MM.1S (cell line): ENCODE measurements around the gene CASTOR2.

Experiments used
- DNase-seq: peaks from one replicate; pipeline ENCODE4 v3.0.0-alpha.2; 2015
- H2AFZ ChIP-seq: fragments of 300-600 bp; sonication (generic); 2 replicates; pipeline ENCODE4 v1.6.0; 2016; ENCODE audit warnings: antibody characterized with exemption, low read length
- H3F3A ChIP-seq: fragments of 300-600 bp; sonication (generic); 2 replicates; pipeline ENCODE4 v1.6.1; 2016; ENCODE audit warnings: mild to moderate bottlenecking, antibody characterized with exemption, low read length, moderate library complexity, mixed read lengths; ENCODE audit not compliant: insufficient read depth
- H3K27ac ChIP-seq: fragments of 300-600 bp; sonication (generic); 2 replicates; pipeline ENCODE4 v1.5.1; 2016; ENCODE audit warnings: mild to moderate bottlenecking, low read length
- H3K27me3 ChIP-seq: fragments of 300-600 bp; sonication (generic); replicated peaks from 2 replicates; pipeline ENCODE4 v1.6.0; 2016; ENCODE audit warnings: low read length; ENCODE audit not compliant: insufficient read depth
- H3K36me3 ChIP-seq: fragments of 300-600 bp; sonication (generic); replicated peaks from 2 replicates; pipeline ENCODE4 v1.6.1; 2016; ENCODE audit warnings: mild to moderate bottlenecking, low read length, mixed read lengths; ENCODE audit not compliant: insufficient read depth
- H3K4me1 ChIP-seq: fragments of 300-600 bp; sonication (generic); 2 replicates; pipeline ENCODE4 v1.6.1; 2016; ENCODE audit warnings: low read length, mixed read lengths
- H3K4me2 ChIP-seq: fragments of 300-600 bp; sonication (generic); 2 replicates; pipeline ENCODE4 v1.6.0; 2016; ENCODE audit warnings: low read depth, low read length
- H3K4me3 ChIP-seq: fragments of 300-600 bp; sonication (generic); 2 replicates; pipeline ENCODE4 v1.5.1; 2016; ENCODE audit warnings: low read length, mixed read lengths
- H3K79me2 ChIP-seq: fragments of 300-600 bp; sonication (generic); 2 replicates; pipeline ENCODE4 v1.6.1; 2016; ENCODE audit warnings: mixed run types, low read length, mixed read lengths
- H3K9ac ChIP-seq: fragments of 300-600 bp; sonication (generic); 2 replicates; pipeline ENCODE4 v1.6.1; 2016; ENCODE audit warnings: low read length, mixed read lengths
- H3K9me2 ChIP-seq: fragments of 300-600 bp; sonication (generic); replicated peaks from 2 replicates; pipeline ENCODE4 v1.6.1; 2016; ENCODE audit warnings: mild to moderate bottlenecking, low read length, mixed read lengths; ENCODE audit not compliant: insufficient read depth
- H3K9me3 ChIP-seq: fragments of 300-600 bp; sonication (generic); replicated peaks from 2 replicates; pipeline ENCODE4 v1.6.1; 2016; ENCODE audit warnings: mild to moderate bottlenecking, low read length, mixed read lengths; ENCODE audit not compliant: insufficient read depth
- H4K20me1 ChIP-seq: fragments of 300-600 bp; sonication (generic); 2 replicates; pipeline ENCODE4 v1.6.1; 2016; ENCODE audit warnings: mild to moderate bottlenecking, low read length, moderate library complexity, mixed read lengths; ENCODE audit not compliant: insufficient read depth
- CTCF ChIP-seq: fragments of 300-600 bp; sonication (generic); IDR thresholded peaks from 2 replicates; pipeline ENCODE4 v1.5.1; 2016; ENCODE audit warnings: antibody characterized with exemption, low read length, mixed read lengths
- EZH2 ChIP-seq: fragments of 300-600 bp; sonication (generic); optimal IDR thresholded peaks from 2 replicates; pipeline ENCODE3; 2017; ENCODE audit warnings: low read depth, mild to moderate bottlenecking, antibody characterized with exemption, low read length, mixed read lengths
- EZH2phosphoT487 ChIP-seq: fragments of 300-600 bp; sonication (generic); IDR thresholded peaks from 2 replicates; pipeline ENCODE4 v1.6.1; 2018; ENCODE audit warnings: antibody characterized with exemption, low read length

CASTOR2 gene

GRCh38 chr7:75042286-75042685 lies 77.8 kb downstream of the CASTOR2 start:
- no peaks in the 10 kb centered on the region for H3K27me3 ChIP-seq
- H3K79me2 ChIP-seq = no peaks in the 10 kb centered on the region
- H2AFZ ChIP-seq = no peak overlapping the region
- H3K9me3 ChIP-seq = no peaks in the 10 kb centered on the region
- peaks cover 15% of the 10 kb centered on the region; the same call in 1 of the 2 replicates for H3K4me1 ChIP-seq
- no peaks in the 10 kb centered on the region for H4K20me1 ChIP-seq
- no peaks in the 10 kb centered on the region for H3K9me2 ChIP-seq
- no peak overlapping the region for H3K4me3 ChIP-seq
- H3K27ac ChIP-seq = no peak overlapping the region
- H3K9ac ChIP-seq = no peak overlapping the region
- TF ChIP-seq EZH2 (no peak), EZH2phosphoT487 (no peak), CTCF (no peak)
- no peak for DNase-seq
- peaks cover 4% of the 10 kb centered on the region; the same call in 1 of the 2 replicates for H3F3A ChIP-seq
- no peaks in the 10 kb centered on the region for H3K36me3 ChIP-seq
- H3K4me2 ChIP-seq = no peak overlapping the region

- no peaks in the 10 kb centered on the region for H3K79me2 ChIP-seq
- H3K36me3 ChIP-seq = no peaks in the 10 kb centered on the region
- no peak for DNase-seq
- no peaks in the 10 kb centered on the region for H3K27me3 ChIP-seq
- H3K4me2 ChIP-seq = no peak overlapping the region
- no peak for TF ChIP-seq EZH2phosphoT487
- no peak for TF ChIP-seq EZH2
- TF ChIP-seq CTCF = no peak
- H3K9ac ChIP-seq = no peak overlapping the region
- no peak overlapping the region for H3K27ac ChIP-seq
- H3F3A ChIP-seq = peaks cover 4% of the 10 kb centered on the region; the same call in 1 of the 2 replicates
- H2AFZ ChIP-seq = no peak overlapping the region
- H3K9me2 ChIP-seq = no peaks in the 10 kb centered on the region
- no peak overlapping the region for H3K4me3 ChIP-seq
- peaks cover 15% of the 10 kb centered on the region; the same call in 1 of the 2 replicates for H3K4me1 ChIP-seq
- H4K20me1 ChIP-seq = no peaks in the 10 kb centered on the region
- no peaks in the 10 kb centered on the region for H3K9me3 ChIP-seq
Observed at GRCh38 chr7:75042831-75043703, 78.6 kb downstream of the CASTOR2 start.

DNA sequence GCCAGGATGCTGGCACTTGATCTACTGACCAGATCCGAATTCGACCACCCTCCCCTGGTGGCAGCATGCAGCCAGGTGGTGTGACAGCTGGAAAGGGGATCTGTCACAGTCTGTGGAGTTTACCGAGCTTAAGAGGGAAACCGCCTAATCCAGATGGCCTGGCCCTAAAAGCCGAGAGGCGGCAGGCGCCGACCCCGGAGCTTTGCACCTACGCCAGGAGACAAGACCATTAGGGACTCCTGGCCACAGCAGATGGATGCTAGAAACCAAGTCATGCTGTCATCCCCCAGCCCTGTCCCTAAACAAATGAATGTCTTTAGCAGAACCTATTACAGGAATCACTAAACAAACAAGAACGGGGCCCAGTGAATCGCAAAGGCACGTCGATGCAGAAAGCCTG lies 81.4 kb downstream of the CASTOR2 start:
- H3K27ac ChIP-seq = no peak overlapping the region
- no peaks in the 10 kb centered on the region for H3K27me3 ChIP-seq
- H3K9me3 ChIP-seq = no peaks in the 10 kb centered on the region
- H3K9ac ChIP-seq = no peak overlapping the region
- peaks cover 4% of the 10 kb centered on the region; the same call in 1 of the 2 replicates for H3F3A ChIP-seq
- H3K4me2 ChIP-seq = no peak overlapping the region
- H2AFZ ChIP-seq = no peak overlapping the region
- H3K4me1 ChIP-seq = peaks cover 4% of the 10 kb centered on the region; the same call in 1 of the 2 replicates
- no peaks in the 10 kb centered on the region for H4K20me1 ChIP-seq
- no peak for TF ChIP-seq CTCF
- no peaks in the 10 kb centered on the region for H3K9me2 ChIP-seq
- no peaks in the 10 kb centered on the region for H3K79me2 ChIP-seq
- no peaks in the 10 kb centered on the region for H3K36me3 ChIP-seq
- no peak overlapping the region for H3K4me3 ChIP-seq
- no peak for DNase-seq
